ACC112 (cell line): Measurements from ENCODE around the gene VPS37B.
"Not testable (repeated sequence)": the region's sequence is repeated elsewhere in the genome, so short reads cannot be mapped to it uniquely, and the experiment has no call there.

Experiments used
- H2AFZ ChIP-seq: fragments of 200-600 bp; sonication (generic); one replicate; pipeline ENCODE4 v1.6.0; 2017; ENCODE audit warnings: antibody characterized with exemption, low read length; ENCODE audit not compliant: unreplicated experiment
- H3K27ac ChIP-seq: fragments of 200-600 bp; sonication (generic); 2 replicates; pipeline ENCODE4 v1.5.1; 2014; ENCODE audit warnings: low read depth, mild to moderate bottlenecking, antibody characterized with exemption, low read length, moderate library complexity
- H3K27me3 ChIP-seq: fragments of 200-600 bp; sonication (generic); 2 replicates; pipeline ENCODE4 v1.6.1; 2014; ENCODE audit warnings: mild to moderate bottlenecking, antibody characterized with exemption, low read length, moderate library complexity, mixed read lengths; ENCODE audit not compliant: insufficient read depth
- H3K36me3 ChIP-seq: fragments of 200-600 bp; sonication (generic); 2 replicates; pipeline ENCODE4 v1.6.1; 2016; ENCODE audit warnings: mild to moderate bottlenecking, antibody characterized with exemption, low read length, moderate library complexity, mixed read lengths; ENCODE audit not compliant: insufficient read depth
- H3K4me1 ChIP-seq: fragments of 200-600 bp; sonication (generic); one replicate; pipeline ENCODE4 v1.6.1; 2016; ENCODE audit warnings: low read length, mixed read lengths; ENCODE audit not compliant: insufficient read depth, unreplicated experiment, control insufficient read depth
- H3K4me3 ChIP-seq: fragments of 200-600 bp; sonication (generic); 2 replicates; pipeline ENCODE4 v1.5.1; 2014; ENCODE audit warnings: mild to moderate bottlenecking, low read depth, low read length
- H3K79me2 ChIP-seq: fragments of 200-600 bp; sonication (generic); one replicate; pipeline ENCODE4 v1.6.0; 2016; ENCODE audit warnings: low read length; ENCODE audit not compliant: control insufficient read depth, unreplicated experiment, insufficient read depth

VPS37B gene

GRCh38 chr12:122895704-122896636 is at the start of gene VPS37B:
VPS37B (minus strand) TSS chr12:122896124; CDS start chr12:122896062, 62 bp downstream.
- peaks cover 36% of the 10 kb centered on the region for H3K4me1 ChIP-seq
- peak within 1 kb of the TSS; percentile 90 for H3K4me3 ChIP-seq
- H3K36me3 ChIP-seq = no peaks in the 10 kb centered on the region
- peaks cover 46% of the 10 kb centered on the region for H3K79me2 ChIP-seq
- H3K27me3 ChIP-seq = no peaks in the 10 kb centered on the region
- H3K27ac ChIP-seq = peak within 1 kb of the TSS; percentile 33
- peak within 1 kb of the TSS; percentile 73 for H2AFZ ChIP-seq

GRCh38 chr12:122944605-122945592 is 49.0 kb upstream of the VPS37B start:
- Histone ChIP-seq H3K36me3 (no peaks in the 10 kb centered on the region), H3K4me1 (peaks cover 53% of the 10 kb centered on the region), H3K79me2 (no peaks in the 10 kb centered on the region), H3K4me3 (no peak overlapping the region), H2AFZ (no peak overlapping the region), H3K27ac (no peak overlapping the region), H3K27me3 (no peaks in the 10 kb centered on the region)

- Histone ChIP-seq H3K79me2 (no peaks in the 10 kb centered on the region), H3K4me1 (peaks cover 53% of the 10 kb centered on the region), H3K36me3 (no peaks in the 10 kb centered on the region), H3K4me3 (no peak overlapping the region), H3K27ac (no peak overlapping the region), H2AFZ (no peak overlapping the region), H3K27me3 (no peaks in the 10 kb centered on the region)
Measured at GRCh38 chr12:122943196-122943595, 47.3 kb upstream of the VPS37B start.

- H3K27ac ChIP-seq = no peak overlapping the region
- H3K4me1 ChIP-seq = peaks cover 52% of the 10 kb centered on the region
- H3K36me3 ChIP-seq = no peaks in the 10 kb centered on the region
- H2AFZ ChIP-seq = no peak overlapping the region
- no peaks in the 10 kb centered on the region for H3K79me2 ChIP-seq
- no peak overlapping the region for H3K4me3 ChIP-seq
- H3K27me3 ChIP-seq = no peaks in the 10 kb centered on the region
Measured at GRCh38 chr12:122942637-122943036, 46.7 kb upstream of the VPS37B start.

GRCh38 chr12:122941351-122941750 is 45.4 kb upstream of the VPS37B start:
- not testable (repeated sequence) for H3K27ac ChIP-seq, H3K4me3 ChIP-seq, H3K79me2 ChIP-seq, H3K27me3 ChIP-seq, H2AFZ ChIP-seq, H3K36me3 ChIP-seq
- H3K4me1 ChIP-seq = peaks cover 41% of the 10 kb centered on the region

GRCh38 chr12:122939125-122939524 is 43.2 kb upstream of the VPS37B start:
- no peak overlapping the region for H3K4me3 ChIP-seq
- no peak overlapping the region for H2AFZ ChIP-seq
- no peaks in the 10 kb centered on the region for H3K79me2 ChIP-seq
- H3K4me1 ChIP-seq = peaks cover 26% of the 10 kb centered on the region
- H3K36me3 ChIP-seq = no peaks in the 10 kb centered on the region
- H3K27ac ChIP-seq = no peak overlapping the region
- no peaks in the 10 kb centered on the region for H3K27me3 ChIP-seq

- no peak overlapping the region for H3K4me3 ChIP-seq
- no peak overlapping the region for H2AFZ ChIP-seq
- H3K4me1 ChIP-seq = peaks cover 17% of the 10 kb centered on the region
- no peak overlapping the region for H3K27ac ChIP-seq
- no peaks in the 10 kb centered on the region for H3K27me3 ChIP-seq
- H3K36me3 ChIP-seq = no peaks in the 10 kb centered on the region
- H3K79me2 ChIP-seq = no peaks in the 10 kb centered on the region
Measured at GRCh38 chr12:122937622-122938091, 41.7 kb upstream of the VPS37B start.

GRCh38 chr12:122935318-122935717 is 39.4 kb upstream of the VPS37B start:
- H3K4me1 ChIP-seq = no peaks in the 10 kb centered on the region
- no peak overlapping the region for H3K27ac ChIP-seq
- H2AFZ ChIP-seq = no peak overlapping the region
- no peaks in the 10 kb centered on the region for H3K36me3 ChIP-seq
- H3K4me3 ChIP-seq = no peak overlapping the region
- H3K27me3 ChIP-seq = no peaks in the 10 kb centered on the region
- no peaks in the 10 kb centered on the region for H3K79me2 ChIP-seq

- H3K79me2 ChIP-seq = no peaks in the 10 kb centered on the region
- H3K27me3 ChIP-seq = no peaks in the 10 kb centered on the region
- H3K27ac ChIP-seq = no peak overlapping the region
- no peaks in the 10 kb centered on the region for H3K4me1 ChIP-seq
- H3K36me3 ChIP-seq = no peaks in the 10 kb centered on the region
- no peak overlapping the region for H2AFZ ChIP-seq
- no peak overlapping the region for H3K4me3 ChIP-seq
Measured at GRCh38 chr12:122934722-122935121, 38.8 kb upstream of the VPS37B start.

- H2AFZ ChIP-seq = no peak overlapping the region
- H3K79me2 ChIP-seq = no peaks in the 10 kb centered on the region
- no peak overlapping the region for H3K4me3 ChIP-seq
- no peak overlapping the region for H3K27ac ChIP-seq
- no peaks in the 10 kb centered on the region for H3K27me3 ChIP-seq
- H3K4me1 ChIP-seq = no peaks in the 10 kb centered on the region
- no peaks in the 10 kb centered on the region for H3K36me3 ChIP-seq
Measured at GRCh38 chr12:122932207-122932606, 36.3 kb upstream of the VPS37B start.
